CD14-positive monocyte (primary cell): Measurements from ENCODE around the gene GADD45GIP1. TPM values are rescaled to one million over a fixed set of nuclear protein-coding genes. Genes with fewer than 3 reads are reported as not detected.

Experiments used
- DNase-seq, 3 donors: peaks; one replicate each; pipeline ENCODE4 v3.0.0-alpha.2; 2011 to 2022
- H2AFZ ChIP-seq: 2 replicates; pipeline ENCODE4 v1.6.0; 2012; ENCODE audit warnings: mild to moderate bottlenecking, low read depth, low read length, inconsistent platforms; ENCODE audit not compliant: insufficient read depth, poor library complexity, severe bottlenecking
- H3K27ac ChIP-seq, 2 donors: 1 replicate in 1 of 2; 2 replicates in 1 of 2; pipeline ENCODE4 v1.5.1; 2012 to 2013; ENCODE audit warnings: low read length in 2 of 2, control low read depth in 1 of 2, inconsistent platforms in 1 of 2, low read depth in 1 of 2, mild to moderate bottlenecking in 1 of 2
- H3K27me3 ChIP-seq, 2 donors: one replicate each; pipeline versions ENCODE4 v1.6.0 to v1.6.1; 2011 to 2013; ENCODE audit warnings: low read length in 2 of 2; ENCODE audit not compliant: control insufficient read depth in 2 of 2, insufficient read depth in 2 of 2
- H3K36me3 ChIP-seq, 2 donors: replicated peaks in 1 of 2; 1 replicate in 1 of 2; 2 replicates in 1 of 2; pipeline versions ENCODE4 v1.5.1 to v1.6.1; 2012 to 2013; ENCODE audit warnings: low read length in 2 of 2, control low read depth in 1 of 2, inconsistent platforms in 1 of 2, mild to moderate bottlenecking in 1 of 2; ENCODE audit not compliant: insufficient read depth in 2 of 2, control insufficient read depth in 1 of 2
- H3K4me1 ChIP-seq, 2 donors: 1 replicate in 1 of 2; 2 replicates in 1 of 2; pipeline versions ENCODE4 v1.5.1 to v1.6.1; 2012 to 2013; ENCODE audit warnings: low read length in 2 of 2, control low read depth in 1 of 2, inconsistent platforms in 1 of 2, mild to moderate bottlenecking in 1 of 2, moderate library complexity in 1 of 2; ENCODE audit not compliant: insufficient read depth in 2 of 2, control insufficient read depth in 1 of 2
- H3K4me2 ChIP-seq: replicated peaks from 2 replicates; pipeline ENCODE3; 2012; ENCODE audit warnings: low read length, moderate library complexity, mild to moderate bottlenecking; ENCODE audit not compliant: poor library complexity, severe bottlenecking; ENCODE audit errors: extremely low read depth
- H3K4me3 ChIP-seq, 3 experiments: fragments of 200-600 bp in 1 of 3; sonication (generic) in 1 of 3; replicated peaks in 1 of 3; 1 replicate in 2 of 3; 2 replicates in 1 of 3; pipeline ENCODE4 v1.5.1; 2011 to 2013; ENCODE audit warnings: low read length in 3 of 3, mild to moderate bottlenecking in 3 of 3, control low read depth in 2 of 3, low read depth in 2 of 3, inconsistent platforms in 1 of 3, moderate library complexity in 1 of 3
- H3K79me2 ChIP-seq: 2 replicates; pipeline ENCODE4 v1.6.0; 2012; ENCODE audit warnings: mild to moderate bottlenecking, control low read depth, inconsistent platforms, low read length, moderate library complexity; ENCODE audit not compliant: insufficient read depth
- H3K9ac ChIP-seq: 2 replicates; pipeline ENCODE4 v1.6.0; 2017; ENCODE audit warnings: low read length, mild to moderate bottlenecking; ENCODE audit not compliant: insufficient read depth, poor library complexity, severe bottlenecking
- H3K9me3 ChIP-seq, 2 donors: replicated peaks in 1 of 2; 1 replicate in 1 of 2; 2 replicates in 1 of 2; pipeline versions ENCODE4 v1.5.1 to v1.6.1; 2012 to 2013; ENCODE audit warnings: low read length in 2 of 2, control low read depth in 1 of 2; ENCODE audit not compliant: control insufficient read depth in 1 of 2, insufficient read depth in 1 of 2
- H4K20me1 ChIP-seq: 2 replicates; pipeline ENCODE4 v1.6.0; 2012; ENCODE audit warnings: mild to moderate bottlenecking, low read length, control low read depth, moderate library complexity; ENCODE audit not compliant: insufficient read depth
- H3K27ac Mint-ChIP-seq, 7 donors: one replicate each; pipeline ENCODE4 v1.8.0; 2020; ENCODE audit warnings: mild to moderate bottlenecking in 7 of 7, mixed read lengths in 7 of 7, moderate library complexity in 6 of 7, inconsistent platforms in 2 of 7
- H3K27me3 Mint-ChIP-seq, 3 donors: one replicate each; pipeline ENCODE4 v1.8.0; 2021 to 2022; ENCODE audit warnings: low read depth in 3 of 3, mild to moderate bottlenecking in 3 of 3, mixed read lengths in 3 of 3, moderate library complexity in 3 of 3, inconsistent platforms in 1 of 3
- H3K36me3 Mint-ChIP-seq, 2 donors: one replicate each; pipeline ENCODE4 v1.8.0; 2020; ENCODE audit warnings: mixed read lengths in 2 of 2, inconsistent platforms in 1 of 2, mild to moderate bottlenecking in 1 of 2
- H3K4me1 Mint-ChIP-seq: one replicate; pipeline ENCODE4 v1.8.0; 2020; ENCODE audit warnings: mild to moderate bottlenecking, mixed read lengths
- H3K4me3 Mint-ChIP-seq, 2 donors: one replicate each; pipeline ENCODE4 v1.8.0; 2020; ENCODE audit warnings: mild to moderate bottlenecking in 2 of 2, mixed read lengths in 2 of 2, moderate library complexity in 1 of 2
- H3K9me3 Mint-ChIP-seq, 7 donors: one replicate each; pipeline ENCODE4 v1.8.0; 2020 to 2022; ENCODE audit warnings: mixed read lengths in 7 of 7, mild to moderate bottlenecking in 6 of 7, moderate library complexity in 6 of 7, inconsistent platforms in 2 of 7
- WGBS: methylation state at CpG from one replicate; pipeline ENCODE4 v1.1.5; 2013; ENCODE audit warnings: missing lambda C conversion rate; ENCODE audit not compliant: insufficient coverage; 5-methylcytosine and 5-hydroxymethylcytosine counted together
- intact Hi-C, 2 donors: fragments of 100-400 bp; cut with micrococcal nuclease; formaldehyde crosslinking; loops; one replicate each; pipeline versions ENCODE4 v1.15.0 to v1.15.1; 2023
- polyA plus RNA-seq, 3 donors: library from polyadenylated mRNA; depleted of rRNA in 1 of 3; unstranded in 2 of 3; stranded (reverse) in 1 of 3; fragments of 300-500 nt in 2 of 3; fragments of >200 nt in 1 of 3; fragmentation: Illumina TruSeq in 2 of 3; gene quantifications; 1 replicate in 2 of 3; 2 replicates in 1 of 3; pipeline ENCODE4 v1.2.3, GENCODE V29; 2012 to 2021
- TF ChIP-seq, protein P1 (sequence below): fragments of 200-600 bp; IDR thresholded peaks from one replicate; pipeline ENCODE4 v1.8.0; 2022; ENCODE audit warnings: antibody characterized with exemption, mild to moderate bottlenecking

The GADD45GIP1 gene
- polyA plus RNA-seq, 3 donors: 8.3 to 42.4 (median 31.6) TPM

DNA sequence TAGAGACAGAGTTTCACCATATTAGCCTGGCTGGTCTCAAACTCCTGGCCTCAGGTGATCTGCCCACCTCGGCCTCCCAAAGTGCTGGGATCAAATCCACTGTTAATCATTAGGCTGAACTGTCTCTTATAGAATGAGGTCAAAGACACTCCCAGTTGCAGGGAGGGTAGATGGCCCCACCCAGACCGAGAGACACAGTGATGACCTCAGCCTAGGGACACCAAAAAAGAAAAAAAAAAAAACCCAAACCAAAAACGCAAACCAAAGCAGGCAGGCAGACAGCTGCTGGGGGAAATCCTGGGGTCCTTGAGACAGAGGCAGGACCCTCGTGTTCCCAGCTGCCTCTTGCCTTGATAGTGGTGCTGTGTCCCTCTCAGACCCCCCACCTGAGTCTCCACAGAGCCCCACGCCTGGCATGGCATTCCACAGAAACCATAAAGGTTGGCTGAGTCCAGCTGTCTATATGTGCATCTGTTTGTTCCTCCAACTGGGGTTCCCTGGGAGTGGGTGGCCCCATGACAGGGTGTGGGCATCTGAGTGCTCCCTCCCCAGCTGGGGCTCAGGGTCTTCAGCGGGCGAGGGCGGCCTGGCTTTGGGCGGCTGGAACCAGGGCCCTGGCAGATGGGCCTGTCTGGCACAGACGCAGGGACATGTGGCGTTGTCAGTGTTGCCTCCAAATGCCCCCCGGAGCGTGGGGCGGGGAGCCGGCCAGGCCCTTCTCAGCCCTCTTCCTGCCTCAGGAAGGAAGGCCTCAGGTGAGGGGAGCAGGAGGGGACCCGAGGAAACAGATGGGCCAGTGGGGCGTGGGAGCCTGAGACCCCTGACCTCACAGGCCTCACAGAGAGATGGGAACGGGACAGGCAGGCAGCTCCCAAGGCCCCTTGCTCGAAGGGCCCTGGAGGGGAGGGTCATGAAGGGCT, 17.5 kb upstream of the GADD45GIP1 start:
- Histone ChIP-seq H3K4me3 (no peak overlapping the region), H3K4me2 (no peak overlapping the region), H3K9me3 (no peaks in the 10 kb centered on the region), H3K4me1 (no peaks in the 10 kb centered on the region), H3K9ac (no peak overlapping the region), H2AFZ (no peak overlapping the region), H3K36me3 (no peaks in the 10 kb centered on the region), H3K27me3 (peaks cover 0 to 2% of the 10 kb centered on the region in 2 donors), H3K79me2 (no peaks in the 10 kb centered on the region), H4K20me1 (no peaks in the 10 kb centered on the region), H3K27ac (no peak overlapping the region)
- no peak overlapping the region for H3K27ac Mint-ChIP-seq
- intact Hi-C loops: loop anchor here in 1 of 2 donors (10.0 kb wide), 1 partner anchor 290 kb away; no protein-coding TSS in a partner anchor
- peak in 1 of 3 donors; percentile 4 for DNase-seq
- no peaks in the 10 kb centered on the region for H3K9me3 Mint-ChIP-seq
- peaks cover 2 to 10% (median 6%) of the 10 kb centered on the region in 3 donors for H3K27me3 Mint-ChIP-seq
- H3K36me3 Mint-ChIP-seq: no peaks in the 10 kb centered on the region
- peaks cover 2% of the 10 kb centered on the region for H3K4me1 Mint-ChIP-seq
- TF ChIP-seq, protein P1, sequence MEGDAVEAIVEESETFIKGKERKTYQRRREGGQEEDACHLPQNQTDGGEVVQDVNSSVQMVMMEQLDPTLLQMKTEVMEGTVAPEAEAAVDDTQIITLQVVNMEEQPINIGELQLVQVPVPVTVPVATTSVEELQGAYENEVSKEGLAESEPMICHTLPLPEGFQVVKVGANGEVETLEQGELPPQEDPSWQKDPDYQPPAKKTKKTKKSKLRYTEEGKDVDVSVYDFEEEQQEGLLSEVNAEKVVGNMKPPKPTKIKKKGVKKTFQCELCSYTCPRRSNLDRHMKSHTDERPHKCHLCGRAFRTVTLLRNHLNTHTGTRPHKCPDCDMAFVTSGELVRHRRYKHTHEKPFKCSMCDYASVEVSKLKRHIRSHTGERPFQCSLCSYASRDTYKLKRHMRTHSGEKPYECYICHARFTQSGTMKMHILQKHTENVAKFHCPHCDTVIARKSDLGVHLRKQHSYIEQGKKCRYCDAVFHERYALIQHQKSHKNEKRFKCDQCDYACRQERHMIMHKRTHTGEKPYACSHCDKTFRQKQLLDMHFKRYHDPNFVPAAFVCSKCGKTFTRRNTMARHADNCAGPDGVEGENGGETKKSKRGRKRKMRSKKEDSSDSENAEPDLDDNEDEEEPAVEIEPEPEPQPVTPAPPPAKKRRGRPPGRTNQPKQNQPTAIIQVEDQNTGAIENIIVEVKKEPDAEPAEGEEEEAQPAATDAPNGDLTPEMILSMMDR: no peak
- no peak overlapping the region for H3K4me3 Mint-ChIP-seq
- WGBS: 52% methylated on average over 14 of the region's 19 CpGs

- H3K27me3 ChIP-seq: peaks cover 0 to 2% of the 10 kb centered on the region in 2 donors
- H3K27me3 Mint-ChIP-seq: peaks cover 1 to 6% (median 3%) of the 10 kb centered on the region in 3 donors
- H3K4me3 Mint-ChIP-seq: no peak overlapping the region
- no peak overlapping the region for H2AFZ ChIP-seq
- H3K9me3 Mint-ChIP-seq: no peaks in the 10 kb centered on the region
- no peaks in the 10 kb centered on the region for H3K36me3 Mint-ChIP-seq
- no peaks in the 10 kb centered on the region for H3K79me2 ChIP-seq
- H4K20me1 ChIP-seq: no peaks in the 10 kb centered on the region
- peak overlapping the region in 1 of 7 donors; percentile 34 for H3K27ac Mint-ChIP-seq
- H3K4me1 Mint-ChIP-seq: peaks cover 2% of the 10 kb centered on the region
- no peak overlapping the region for H3K4me2 ChIP-seq
- DNase-seq: no peak
- TF ChIP-seq, protein P1: no peak
- H3K27ac ChIP-seq: no peak overlapping the region
- H3K4me3 ChIP-seq: no peak overlapping the region
- no peaks in the 10 kb centered on the region for H3K9me3 ChIP-seq
- no peaks in the 10 kb centered on the region for H3K36me3 ChIP-seq
- 96% methylated on average over 16 of the region's 16 CpGs for WGBS
- no peaks in the 10 kb centered on the region for H3K4me1 ChIP-seq
- intact Hi-C loops: loop anchor here in 1 of 2 donors (10.0 kb wide), 1 partner anchor 292 kb away; no protein-coding TSS in a partner anchor
- H3K9ac ChIP-seq: no peak overlapping the region
Measured at GRCh38 chr19:12973236-12973635, 16.2 kb upstream of the GADD45GIP1 start.
